Measurements from ENCODE around the gene DEXI.

DEXI gene

DNA sequence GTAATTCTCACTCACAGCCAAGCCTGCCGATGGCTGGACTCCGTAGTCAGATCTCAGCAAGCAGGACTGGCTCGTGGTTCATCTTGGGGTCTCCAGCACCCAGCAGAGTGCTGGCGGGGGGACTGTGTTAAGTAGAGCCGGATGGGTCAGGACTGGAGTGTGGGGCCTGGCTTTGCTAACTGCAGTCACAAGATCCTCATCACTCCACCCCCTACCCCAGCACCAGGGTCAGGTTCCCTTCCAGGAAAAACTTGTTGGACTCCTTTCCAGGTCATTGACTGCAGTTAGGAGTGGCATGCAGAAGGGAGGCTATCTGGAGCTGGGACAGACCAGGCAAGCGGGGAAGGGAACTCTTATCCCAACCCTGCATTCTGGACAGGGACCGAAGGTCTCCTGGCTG, 59.3 kb downstream of the DEXI start:
- no peak overlapping the region for H3K4me3 ChIP-seq (ENCODE audit: low read depth, low read length)
- H3K27ac ChIP-seq (ENCODE audit: extremely low read depth, low read depth, low read length): no peak overlapping the region
- H3K9me3 ChIP-seq (ENCODE audit: control insufficient read depth, insufficient read depth, low read depth, low read length): no peaks in the 10 kb centered on the region
- TF ChIP-seq, protein P1, sequence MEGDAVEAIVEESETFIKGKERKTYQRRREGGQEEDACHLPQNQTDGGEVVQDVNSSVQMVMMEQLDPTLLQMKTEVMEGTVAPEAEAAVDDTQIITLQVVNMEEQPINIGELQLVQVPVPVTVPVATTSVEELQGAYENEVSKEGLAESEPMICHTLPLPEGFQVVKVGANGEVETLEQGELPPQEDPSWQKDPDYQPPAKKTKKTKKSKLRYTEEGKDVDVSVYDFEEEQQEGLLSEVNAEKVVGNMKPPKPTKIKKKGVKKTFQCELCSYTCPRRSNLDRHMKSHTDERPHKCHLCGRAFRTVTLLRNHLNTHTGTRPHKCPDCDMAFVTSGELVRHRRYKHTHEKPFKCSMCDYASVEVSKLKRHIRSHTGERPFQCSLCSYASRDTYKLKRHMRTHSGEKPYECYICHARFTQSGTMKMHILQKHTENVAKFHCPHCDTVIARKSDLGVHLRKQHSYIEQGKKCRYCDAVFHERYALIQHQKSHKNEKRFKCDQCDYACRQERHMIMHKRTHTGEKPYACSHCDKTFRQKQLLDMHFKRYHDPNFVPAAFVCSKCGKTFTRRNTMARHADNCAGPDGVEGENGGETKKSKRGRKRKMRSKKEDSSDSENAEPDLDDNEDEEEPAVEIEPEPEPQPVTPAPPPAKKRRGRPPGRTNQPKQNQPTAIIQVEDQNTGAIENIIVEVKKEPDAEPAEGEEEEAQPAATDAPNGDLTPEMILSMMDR (tag by site-specific recombination; IDR thresholded peaks at IDR 0.05): no peak
- TF ChIP-seq ZBTB7A (tag by site-specific recombination; IDR thresholded peaks at IDR 0.05; ENCODE audit: low read depth): no peak
- TF ChIP-seq ZNF132 (tag by site-specific recombination; IDR thresholded peaks at IDR 0.05; ENCODE audit: borderline replicate concordance): no peak
- TF ChIP-seq HOXD13 (CRISPR knock-in tag; IDR thresholded peaks at IDR 0.05; ENCODE audit: borderline replicate concordance): no peak
- no peak for TF ChIP-seq ZNF155 (tag by site-specific recombination; IDR thresholded peaks at IDR 0.05)
- no peak for TF ChIP-seq ZFHX2 (tag by site-specific recombination; conservative IDR thresholded peaks at IDR 0.05)
- TF ChIP-seq ZNF473 (tag by site-specific recombination; IDR thresholded peaks at IDR 0.05): no peak
- TF ChIP-seq SETDB1 (IDR thresholded peaks at IDR 0.05; ENCODE audit: insufficient read length, low read length): no peak
- no peak for TF ChIP-seq ZNF747 (tag by site-specific recombination; IDR thresholded peaks at IDR 0.05)
- TF ChIP-seq, protein P2, sequence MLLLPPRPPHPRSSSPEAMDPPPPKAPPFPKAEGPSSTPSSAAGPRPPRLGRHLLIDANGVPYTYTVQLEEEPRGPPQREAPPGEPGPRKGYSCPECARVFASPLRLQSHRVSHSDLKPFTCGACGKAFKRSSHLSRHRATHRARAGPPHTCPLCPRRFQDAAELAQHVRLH (tag by site-specific recombination; IDR thresholded peaks at IDR 0.05): no peak
- no peak for TF ChIP-seq ZFP37 (tag by site-specific recombination; IDR thresholded peaks at IDR 0.05)
- TF ChIP-seq, protein P3, sequence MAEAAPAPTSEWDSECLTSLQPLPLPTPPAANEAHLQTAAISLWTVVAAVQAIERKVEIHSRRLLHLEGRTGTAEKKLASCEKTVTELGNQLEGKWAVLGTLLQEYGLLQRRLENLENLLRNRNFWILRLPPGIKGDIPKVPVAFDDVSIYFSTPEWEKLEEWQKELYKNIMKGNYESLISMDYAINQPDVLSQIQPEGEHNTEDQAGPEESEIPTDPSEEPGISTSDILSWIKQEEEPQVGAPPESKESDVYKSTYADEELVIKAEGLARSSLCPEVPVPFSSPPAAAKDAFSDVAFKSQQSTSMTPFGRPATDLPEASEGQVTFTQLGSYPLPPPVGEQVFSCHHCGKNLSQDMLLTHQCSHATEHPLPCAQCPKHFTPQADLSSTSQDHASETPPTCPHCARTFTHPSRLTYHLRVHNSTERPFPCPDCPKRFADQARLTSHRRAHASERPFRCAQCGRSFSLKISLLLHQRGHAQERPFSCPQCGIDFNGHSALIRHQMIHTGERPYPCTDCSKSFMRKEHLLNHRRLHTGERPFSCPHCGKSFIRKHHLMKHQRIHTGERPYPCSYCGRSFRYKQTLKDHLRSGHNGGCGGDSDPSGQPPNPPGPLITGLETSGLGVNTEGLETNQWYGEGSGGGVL (tag by site-specific recombination; IDR thresholded peaks at IDR 0.05): no peak
- no peak for TF ChIP-seq YY2 (tag by site-specific recombination; IDR thresholded peaks at IDR 0.05)
- TF ChIP-seq, protein P4, sequence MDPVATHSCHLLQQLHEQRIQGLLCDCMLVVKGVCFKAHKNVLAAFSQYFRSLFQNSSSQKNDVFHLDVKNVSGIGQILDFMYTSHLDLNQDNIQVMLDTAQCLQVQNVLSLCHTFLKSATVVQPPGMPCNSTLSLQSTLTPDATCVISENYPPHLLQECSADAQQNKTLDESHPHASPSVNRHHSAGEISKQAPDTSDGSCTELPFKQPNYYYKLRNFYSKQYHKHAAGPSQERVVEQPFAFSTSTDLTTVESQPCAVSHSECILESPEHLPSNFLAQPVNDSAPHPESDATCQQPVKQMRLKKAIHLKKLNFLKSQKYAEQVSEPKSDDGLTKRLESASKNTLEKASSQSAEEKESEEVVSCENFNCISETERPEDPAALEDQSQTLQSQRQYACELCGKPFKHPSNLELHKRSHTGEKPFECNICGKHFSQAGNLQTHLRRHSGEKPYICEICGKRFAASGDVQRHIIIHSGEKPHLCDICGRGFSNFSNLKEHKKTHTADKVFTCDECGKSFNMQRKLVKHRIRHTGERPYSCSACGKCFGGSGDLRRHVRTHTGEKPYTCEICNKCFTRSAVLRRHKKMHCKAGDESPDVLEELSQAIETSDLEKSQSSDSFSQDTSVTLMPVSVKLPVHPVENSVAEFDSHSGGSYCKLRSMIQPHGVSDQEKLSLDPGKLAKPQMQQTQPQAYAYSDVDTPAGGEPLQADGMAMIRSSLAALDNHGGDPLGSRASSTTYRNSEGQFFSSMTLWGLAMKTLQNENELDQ (tag by site-specific recombination; IDR thresholded peaks at IDR 0.05; ENCODE audit: low read depth): no peak
- TF ChIP-seq, protein P5, sequence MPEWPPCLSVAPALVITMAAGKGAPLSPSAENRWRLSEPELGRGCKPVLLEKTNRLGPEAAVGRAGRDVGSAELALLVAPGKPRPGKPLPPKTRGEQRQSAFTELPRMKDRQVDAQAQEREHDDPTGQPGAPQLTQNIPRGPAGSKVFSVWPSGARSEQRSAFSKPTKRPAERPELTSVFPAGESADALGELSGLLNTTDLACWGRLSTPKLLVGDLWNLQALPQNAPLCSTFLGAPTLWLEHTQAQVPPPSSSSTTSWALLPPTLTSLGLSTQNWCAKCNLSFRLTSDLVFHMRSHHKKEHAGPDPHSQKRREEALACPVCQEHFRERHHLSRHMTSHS (tag by site-specific recombination; IDR thresholded peaks at IDR 0.05): no peak
- TF ChIP-seq OVOL3 (tag by site-specific recombination; IDR thresholded peaks at IDR 0.05): no peak
- POLR2A ChIA-PET: no interaction called here
- H3K36me3 ChIP-seq (ENCODE audit: control insufficient read depth in 2 of 2, insufficient read depth in 1 of 2, low read length in 2 of 2): no peaks in the 10 kb centered on the region
- CTCF ChIA-PET: interaction anchor here (0.6 kb wide), 1 partner anchor 222 kb away, joined by 3 read pairs; no protein-coding TSS in a partner anchor
- no peaks in the 10 kb centered on the region for H3K4me1 ChIP-seq (ENCODE audit: control insufficient read depth, insufficient read depth, low read length)

DNA sequence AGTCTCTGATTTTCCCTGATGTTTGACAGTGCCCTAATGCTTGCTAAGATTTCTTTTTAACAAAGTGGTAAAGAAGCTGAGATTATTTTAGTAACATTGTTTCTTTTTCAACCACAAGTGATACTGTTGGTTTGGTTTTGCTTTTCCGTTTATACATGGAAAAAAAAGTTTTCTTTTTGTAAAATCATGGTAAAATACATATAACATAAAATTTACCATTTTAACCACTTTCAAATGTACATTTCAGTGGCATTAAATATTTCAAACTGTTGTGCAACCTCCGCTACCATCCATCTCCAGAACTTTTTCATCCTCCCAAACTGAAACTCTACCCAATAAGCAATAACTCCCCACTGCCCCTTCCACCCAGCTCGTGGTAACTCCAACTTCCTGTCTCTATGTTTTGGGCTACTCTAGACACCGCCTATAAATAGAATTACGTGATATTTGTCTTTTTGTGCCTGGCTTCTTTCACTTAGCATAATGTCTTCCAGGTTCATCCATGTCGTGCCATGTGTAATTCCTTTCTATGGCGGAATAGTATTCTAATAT, 60.7 kb downstream of the DEXI start:
- Histone ChIP-seq H3K9me3 (ENCODE audit: control insufficient read depth, insufficient read depth, low read depth, low read length) (no peaks in the 10 kb centered on the region), H3K36me3 (ENCODE audit: control insufficient read depth in 2 of 2, insufficient read depth in 1 of 2, low read length in 2 of 2) (no peaks in the 10 kb centered on the region), H3K4me1 (ENCODE audit: control insufficient read depth, insufficient read depth, low read length) (no peaks in the 10 kb centered on the region), H3K27ac (ENCODE audit: extremely low read depth, low read depth, low read length) (no peak overlapping the region), H3K4me3 (ENCODE audit: low read depth, low read length) (no peak overlapping the region)
- ChIA-PET POLR2A (no interaction called here), CTCF (interaction anchor here (0.8 to 1.1 kb wide), 2 partner anchors 37 to 359 kb away, joined by 3 read pairs; no protein-coding TSS in a partner anchor)
- TF ChIP-seq ZNF785 (tag by site-specific recombination; IDR thresholded peaks at IDR 0.05) (no peak), HOXA7 (CRISPR knock-in tag; IDR thresholded peaks at IDR 0.05; ENCODE audit: borderline replicate concordance) (no peak), ZNF530 (tag by site-specific recombination; IDR thresholded peaks at IDR 0.05; ENCODE audit: low read depth) (no peak), ZNF146 (tag by site-specific recombination; IDR thresholded peaks at IDR 0.05) (no peak), ZNF623 (tag by site-specific recombination; IDR thresholded peaks at IDR 0.05) (no peak), ZNF548 (tag by site-specific recombination; IDR thresholded peaks at IDR 0.05) (no peak), BCL11A (tag by site-specific recombination; IDR thresholded peaks at IDR 0.05; ENCODE audit: low read depth) (no peak), ZNF10 (tag by site-specific recombination; IDR thresholded peaks at IDR 0.05) (no peak), ZBTB48 (tag by site-specific recombination; IDR thresholded peaks at IDR 0.05) (no peak), ZNF561 (tag by site-specific recombination; IDR thresholded peaks at IDR 0.05; ENCODE audit: borderline replicate concordance) (no peak), ZNF16 (tag by site-specific recombination; IDR thresholded peaks at IDR 0.05; ENCODE audit: low read depth) (no peak), ZNF621 (tag by site-specific recombination; IDR thresholded peaks at IDR 0.05) (no peak)
- TF ChIP-seq, protein P6, sequence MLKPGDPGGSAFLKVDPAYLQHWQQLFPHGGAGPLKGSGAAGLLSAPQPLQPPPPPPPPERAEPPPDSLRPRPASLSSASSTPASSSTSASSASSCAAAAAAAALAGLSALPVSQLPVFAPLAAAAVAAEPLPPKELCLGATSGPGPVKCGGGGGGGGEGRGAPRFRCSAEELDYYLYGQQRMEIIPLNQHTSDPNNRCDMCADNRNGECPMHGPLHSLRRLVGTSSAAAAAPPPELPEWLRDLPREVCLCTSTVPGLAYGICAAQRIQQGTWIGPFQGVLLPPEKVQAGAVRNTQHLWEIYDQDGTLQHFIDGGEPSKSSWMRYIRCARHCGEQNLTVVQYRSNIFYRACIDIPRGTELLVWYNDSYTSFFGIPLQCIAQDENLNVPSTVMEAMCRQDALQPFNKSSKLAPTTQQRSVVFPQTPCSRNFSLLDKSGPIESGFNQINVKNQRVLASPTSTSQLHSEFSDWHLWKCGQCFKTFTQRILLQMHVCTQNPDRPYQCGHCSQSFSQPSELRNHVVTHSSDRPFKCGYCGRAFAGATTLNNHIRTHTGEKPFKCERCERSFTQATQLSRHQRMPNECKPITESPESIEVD (tag by site-specific recombination; IDR thresholded peaks at IDR 0.05): no peak

Measured in HEK293 (cell line).